Uterus (tissue), 4 donors: Measurements from ENCODE around the gene CEBPB. TPM values are rescaled to one million over a fixed set of nuclear protein-coding genes. Genes with fewer than 3 reads are reported as not detected.

Experiments
- DNase-seq, 2 donors: peaks; one replicate each; pipeline ENCODE4 v3.0.0-alpha.2; 2019 to 2020
- H3K27ac ChIP-seq, 2 donors: fragments of 200-600 bp; sonication (generic); 1 replicate in 1 of 2; 2 replicates in 1 of 2; pipeline ENCODE4 v1.5.1; 2016 to 2018
- H3K27me3 ChIP-seq, 2 donors: fragments of 200-600 bp; sonication (generic); one replicate each; pipeline ENCODE4 v1.5.1; 2018 to 2019; ENCODE audit warnings: control low read depth in 1 of 2
- H3K36me3 ChIP-seq, 2 donors: fragments of 200-600 bp; sonication (generic); one replicate each; pipeline ENCODE4 v1.5.1; 2019; ENCODE audit warnings: control low read depth in 1 of 2
- H3K4me1 ChIP-seq, 2 donors: fragments of 200-600 bp; sonication (generic); one replicate each; pipeline ENCODE4 v1.5.1; 2018 to 2019; ENCODE audit warnings: control low read depth in 1 of 2
- H3K4me3 ChIP-seq, 2 donors: fragments of 200-600 bp; sonication (generic); 1 replicate in 1 of 2; 2 replicates in 1 of 2; pipeline ENCODE4 v1.5.1; 2018 to 2019; ENCODE audit warnings: mild to moderate bottlenecking in 1 of 2
- H3K9me3 ChIP-seq, 2 donors: fragments of 200-600 bp; sonication (generic); one replicate each; pipeline ENCODE4 v1.5.1; 2019; ENCODE audit warnings: control low read depth in 1 of 2
- CTCF ChIP-seq, 4 experiments: fragments of 200-600 bp in 2 of 4; fragments of 450-650 bp in 2 of 4; sonication (generic) in 2 of 4; IDR thresholded peaks; one replicate each; pipeline ENCODE4 v1.5.1; 2016 to 2019; ENCODE audit warnings: antibody characterized with exemption in 4 of 4, mild to moderate bottlenecking in 2 of 4, moderate library complexity in 1 of 4
- POLR2A ChIP-seq, 2 donors: fragments of 450-650 bp; IDR thresholded peaks; one replicate each; pipeline ENCODE4 v1.6.1; 2016; ENCODE audit warnings: antibody characterized with exemption in 2 of 2, mild to moderate bottlenecking in 1 of 2, moderate library complexity in 1 of 2
- intact Hi-C: fragments of 100-400 bp; cut with DNase I; formaldehyde crosslinking; loops from one replicate; pipeline ENCODE4 v1.15.1; 2023; ENCODE audit warnings: low total_unique reads
- total RNA-seq, 4 donors: library from RNA; depleted of rRNA in 3 of 4; stranded (reverse); fragments of >200 nt in 3 of 4; gene quantifications; one replicate each; pipeline versions ENCODE4 v1.1.0 to v1.2.4, GENCODE V29; 2014 to 2023
- donor health status: DM: yes; HTN: yes; CAD: no.

CEBPB gene
- total RNA-seq = 100 to 1,000 TPM in 1 of 4 donors, 10 to 100 TPM in 3; 15.6 to 100 (median 59.9) TPM

DNA sequence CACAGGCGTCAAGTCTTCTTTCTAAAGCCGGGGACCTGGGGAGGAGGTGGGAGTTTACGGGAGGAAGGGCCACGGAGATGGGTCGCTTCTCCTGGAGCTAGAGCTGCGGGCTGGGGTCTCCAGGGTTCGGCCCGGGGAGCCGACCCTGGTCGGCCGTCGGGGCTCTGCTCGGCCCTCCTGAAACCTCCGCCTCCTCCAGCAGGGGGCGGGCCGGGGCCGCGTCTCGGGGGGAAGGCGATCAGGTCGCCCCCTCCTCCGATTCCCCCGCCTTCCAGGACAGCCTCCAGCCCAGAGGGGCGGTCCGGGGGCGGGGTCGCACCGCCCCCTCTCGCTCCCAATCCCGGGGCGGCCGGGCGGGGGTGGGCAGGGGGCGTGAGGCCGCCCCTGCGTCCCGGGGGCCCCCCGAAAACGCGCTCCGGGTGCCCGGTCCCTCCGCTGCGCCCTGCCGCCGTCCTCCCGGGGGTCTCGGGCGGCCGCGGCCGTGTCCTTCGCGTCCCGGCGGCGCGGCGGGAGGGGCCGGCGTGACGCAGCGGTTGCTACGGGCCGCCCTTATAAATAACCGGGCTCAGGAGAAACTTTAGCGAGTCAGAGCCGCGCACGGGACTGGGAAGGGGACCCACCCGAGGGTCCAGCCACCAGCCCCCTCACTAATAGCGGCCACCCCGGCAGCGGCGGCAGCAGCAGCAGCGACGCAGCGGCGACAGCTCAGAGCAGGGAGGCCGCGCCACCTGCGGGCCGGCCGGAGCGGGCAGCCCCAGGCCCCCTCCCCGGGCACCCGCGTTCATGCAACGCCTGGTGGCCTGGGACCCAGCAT lies at the start of gene CEBPB:
Gene CEBPB (plus strand): TSS at position 580 of the 814 bp plus-strand sequence. CDS start 204 bp downstream, at position 784.
- intact Hi-C loops = loop anchor here (1.0 to 10.0 kb wide), 2 partner anchors 94 to 189 kb away; no protein-coding TSS in a partner anchor
- Histone ChIP-seq H3K9me3 (no peaks in the 10 kb centered on the region), H3K27ac (peak within 1 kb of the TSS; percentile 100), H3K4me1 (peaks cover 0 to 4% of the 10 kb centered on the region in 2 donors), H3K27me3 (no peaks in the 10 kb centered on the region), H3K36me3 (no peaks in the 10 kb centered on the region), H3K4me3 (peak within 1 kb of the TSS; percentile 56 to 97)
- peak; percentile 91 to 94 for DNase-seq
- TF ChIP-seq CTCF (IDR thresholded peaks at IDR 0.05) (peak; percentile 93 to 95 (median 94)), POLR2A (IDR thresholded peaks at IDR 0.05) (peak; percentile 99)

GRCh38 chr20:50141018-50141675 lies 49.5 kb upstream of the CEBPB start:
- TF ChIP-seq POLR2A (IDR thresholded peaks at IDR 0.05) = no peak
- Histone ChIP-seq H3K4me3 (no peak overlapping the region), H3K4me1 (no peaks in the 10 kb centered on the region), H3K27ac (no peak overlapping the region), H3K27me3 (no peaks in the 10 kb centered on the region), H3K36me3 (no peaks in the 10 kb centered on the region), H3K9me3 (no peaks in the 10 kb centered on the region)
- DNase-seq = no peak
- intact Hi-C loops = no loop called here

- Histone ChIP-seq H3K4me1 (no peaks in the 10 kb centered on the region), H3K27ac (no peak overlapping the region), H3K36me3 (no peaks in the 10 kb centered on the region), H3K27me3 (no peaks in the 10 kb centered on the region), H3K9me3 (no peaks in the 10 kb centered on the region), H3K4me3 (no peak overlapping the region)
- TF ChIP-seq CTCF (IDR thresholded peaks at IDR 0.05) (no peak), POLR2A (IDR thresholded peaks at IDR 0.05) (no peak)
- DNase-seq = no peak
- intact Hi-C loops = no loop called here
These were observed 48.6 kb upstream of the CEBPB start for GRCh38 chr20:50141811-50142561.

DNA sequence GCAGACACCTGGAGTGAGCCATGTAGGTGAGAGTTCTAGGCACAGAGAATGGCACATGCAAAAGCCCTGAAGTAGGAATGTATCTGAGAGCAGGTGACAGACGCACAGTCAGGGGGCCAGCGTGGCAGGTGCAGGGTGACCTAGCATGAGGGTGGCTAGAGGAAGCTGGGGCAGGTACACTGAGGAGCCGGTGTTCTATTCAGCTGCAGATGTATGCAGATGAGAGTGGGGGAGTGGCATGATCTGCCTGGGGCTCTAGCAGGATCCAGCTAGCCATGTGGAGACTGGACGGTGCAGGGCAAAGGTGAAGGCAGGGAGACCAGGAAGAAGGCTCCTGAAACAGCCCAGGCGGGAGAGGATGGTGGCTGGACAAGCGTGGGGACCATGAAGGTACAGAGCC lies 47.8 kb upstream of the CEBPB start:
- H3K9me3 ChIP-seq = no peaks in the 10 kb centered on the region
- H3K27me3 ChIP-seq = no peaks in the 10 kb centered on the region
- H3K4me3 ChIP-seq = no peak overlapping the region
- no peaks in the 10 kb centered on the region for H3K36me3 ChIP-seq
- no peak overlapping the region for H3K27ac ChIP-seq
- no peak for DNase-seq
- intact Hi-C loops = no loop called here
- no peaks in the 10 kb centered on the region for H3K4me1 ChIP-seq
- TF ChIP-seq POLR2A (IDR thresholded peaks at IDR 0.05) = no peak
- no peak for TF ChIP-seq CTCF (IDR thresholded peaks at IDR 0.05)

DNA sequence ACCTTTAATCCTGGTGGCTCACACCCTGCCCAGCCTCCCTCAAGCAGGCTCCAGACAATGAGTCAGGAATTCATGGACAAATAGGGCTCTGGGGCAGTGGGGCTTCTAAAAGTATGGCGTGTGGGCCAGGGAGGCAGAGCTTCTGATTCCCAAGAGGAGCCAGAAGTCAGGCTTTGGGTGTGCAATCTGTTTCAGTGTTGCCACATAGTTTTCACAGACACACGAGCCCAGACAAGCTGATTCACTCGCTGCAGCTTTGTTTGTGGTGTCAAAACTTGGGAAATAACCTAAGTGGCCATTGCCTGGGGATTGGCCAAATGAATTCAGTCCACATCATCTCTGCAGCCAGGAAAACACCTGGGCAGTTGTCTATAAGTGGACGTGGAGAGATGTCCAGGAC lies 46.3 kb upstream of the CEBPB start:
- peak; percentile 47 to 53 for DNase-seq
- Histone ChIP-seq H3K4me3 (no peak overlapping the region), H3K4me1 (no peaks in the 10 kb centered on the region), H3K27me3 (no peaks in the 10 kb centered on the region), H3K36me3 (no peaks in the 10 kb centered on the region), H3K27ac (no peak overlapping the region), H3K9me3 (no peaks in the 10 kb centered on the region)
- intact Hi-C loops = no loop called here
- no peak for TF ChIP-seq CTCF (IDR thresholded peaks at IDR 0.05)
- no peak for TF ChIP-seq POLR2A (IDR thresholded peaks at IDR 0.05)
